Panc1 (cell line): ENCODE data around the gene MITF. TPM values are rescaled to one million over a fixed set of nuclear protein-coding genes. Genes with fewer than 3 reads are reported as not detected.

Experiments used
- ATAC-seq: fragments of 200-7000 bp; cut with Tn5 transposase; 2 replicates; pipeline ENCODE4 v1.9.1; 2020; ENCODE audit warnings: mild to moderate bottlenecking, moderate library complexity
- BruUV-seq: library from RNA; stranded (reverse); fragments of 400-500 nt; replicated peaks from 2 replicates; lab custom pipeline; 2021; lab: Mats Ljungman, UMichigan
- CTCF ChIA-PET: fragments of 300-600 bp; sonication (Branson Sonifier 250); formaldehyde crosslinking; loops from one replicate; lab custom pipeline; 2022; ENCODE audit warnings: antibody characterized with exemption; lab: Charles Lee
- POLR2A ChIA-PET: fragments of 300-600 bp; sonication (Branson Sonifier 250); formaldehyde crosslinking; loops from one replicate; lab custom pipeline; 2022; ENCODE audit warnings: antibody characterized with exemption; lab: Charles Lee
- DNase-seq: peaks from one replicate; pipeline ENCODE4 v3.0.0-alpha.2; 2010; ENCODE audit warnings: low read depth, low spot score
- H3K27ac ChIP-seq: 2 replicates; pipeline ENCODE4 v1.5.1; 2011; ENCODE audit warnings: mild to moderate bottlenecking, low read length, inconsistent platforms
- H3K27me3 ChIP-seq: fragments of 200-500 bp; sonication (Bioruptor generic); 2 replicates; pipeline ENCODE4 v1.6.0; 2014; ENCODE audit warnings: low read length, inconsistent platforms; ENCODE audit not compliant: control insufficient read depth, insufficient read depth
- H3K36me3 ChIP-seq: fragments of 200-500 bp; sonication (Bioruptor generic); 2 replicates; pipeline ENCODE4 v1.5.1; 2014; ENCODE audit warnings: inconsistent platforms, mild to moderate bottlenecking, low read length, moderate library complexity; ENCODE audit not compliant: control insufficient read depth, insufficient read depth
- H3K4me1 ChIP-seq: 2 replicates; pipeline ENCODE4 v1.5.1; 2011; ENCODE audit warnings: inconsistent platforms, mild to moderate bottlenecking, low read length, moderate library complexity; ENCODE audit not compliant: control insufficient read depth, insufficient read depth
- H3K4me3 ChIP-seq, 2 experiments: 2 replicates each; pipeline ENCODE4 v1.5.1; 2011 to 2012; ENCODE audit warnings: low read depth in 2 of 2, low read length in 2 of 2, mild to moderate bottlenecking in 2 of 2, inconsistent platforms in 1 of 2, moderate library complexity in 1 of 2
- H3K9me3 ChIP-seq: fragments of 200-500 bp; sonication (Bioruptor generic); 2 replicates; pipeline ENCODE4 v1.5.1; 2014; ENCODE audit warnings: low read depth, mild to moderate bottlenecking, inconsistent platforms, low read length, moderate library complexity; ENCODE audit not compliant: control insufficient read depth, insufficient read depth
- POLR2AphosphoS5 ChIP-seq: IDR thresholded peaks from 2 replicates; pipeline ENCODE4 v1.6.1; 2012; ENCODE audit warnings: mild to moderate bottlenecking, low read depth, low read length, moderate library complexity
- SIN3A ChIP-seq: IDR thresholded peaks from 2 replicates; pipeline ENCODE4 v1.6.1; 2012; ENCODE audit warnings: low read depth, mild to moderate bottlenecking, low read length, moderate library complexity, borderline replicate concordance; ENCODE audit not compliant: insufficient read depth
- TCF7L2 ChIP-seq: IDR thresholded peaks from 2 replicates; pipeline ENCODE4 v1.6.1; 2011; ENCODE audit warnings: mild to moderate bottlenecking, low read depth, low read length, inconsistent platforms
- in situ Hi-C: cut with HindIII; loops from 2 replicates; pipeline ENCODE4 v1.10.0; 2016; ENCODE audit warnings: low sequenced_read_pairs, low pct_unique_long_range_greater_than_20kb
- intact Hi-C: fragments of 100-400 bp; cut with micrococcal nuclease; formaldehyde crosslinking; loops from one replicate; pipeline ENCODE4 v1.10.0; 2022; ENCODE audit not compliant: unreplicated experiment
- total RNA-seq: library from RNA; stranded (reverse); gene quantifications from one replicate; pipeline ENCODE4 v1.2.1, GENCODE V29; 2021; ENCODE audit not compliant: unreplicated experiment
- TF ChIP-seq, protein P1 (sequence below): fragments of 450-650 bp; IDR thresholded peaks from 2 replicates; pipeline ENCODE4 v1.5.1; 2017; ENCODE audit warnings: mild to moderate bottlenecking
- TF ChIP-seq, protein P2 (sequence below), 2 experiments: IDR thresholded peaks; 2 replicates each; pipeline ENCODE4 v1.6.1; 2011 to 2012; ENCODE audit warnings: low read depth in 2 of 2, control low read depth in 1 of 2, low read length in 1 of 2, mild to moderate bottlenecking in 1 of 2, moderate library complexity in 1 of 2; ENCODE audit not compliant: insufficient read depth in 1 of 2

The MITF gene
- total RNA-seq, 1 experiment from 2014 or later, result 10.8 TPM

DNA sequence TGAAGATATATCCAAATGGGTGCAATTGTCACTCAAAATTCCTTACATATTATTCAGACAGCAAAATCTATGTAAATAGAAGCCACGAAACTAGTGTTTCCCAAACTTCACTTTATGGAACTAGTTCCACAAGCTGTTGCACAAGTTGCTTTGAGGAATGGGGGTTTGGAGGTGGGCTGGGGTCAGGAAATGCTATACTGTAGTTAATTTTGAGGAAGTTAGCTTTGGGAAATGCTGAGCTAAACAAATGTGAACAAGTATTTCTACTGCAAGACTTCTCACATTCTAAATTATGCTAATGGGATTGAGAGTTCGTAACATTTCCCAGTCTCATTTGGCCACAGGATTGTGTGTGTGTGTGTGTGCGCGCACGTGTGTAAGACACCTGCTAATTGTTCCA is 231.6 kb downstream of the MITF start:
- intact Hi-C loops, result no loop called here
- Histone ChIP-seq H3K9me3 (no peaks in the 10 kb centered on the region), H3K4me1 (no peaks in the 10 kb centered on the region), H3K27me3 (no peaks in the 10 kb centered on the region), H3K4me3 (no peak overlapping the region), H3K36me3 (no peaks in the 10 kb centered on the region), H3K27ac (no peak overlapping the region)
- in situ Hi-C loops, result no loop called here
- POLR2A ChIA-PET, result no interaction called here
- DNase-seq (no peak), ATAC-seq (no peak)
- CTCF ChIA-PET, result no interaction called here
- TF ChIP-seq TCF7L2 (no peak), SIN3A (no peak), POLR2AphosphoS5 (no peak)
- TF ChIP-seq, protein P1, sequence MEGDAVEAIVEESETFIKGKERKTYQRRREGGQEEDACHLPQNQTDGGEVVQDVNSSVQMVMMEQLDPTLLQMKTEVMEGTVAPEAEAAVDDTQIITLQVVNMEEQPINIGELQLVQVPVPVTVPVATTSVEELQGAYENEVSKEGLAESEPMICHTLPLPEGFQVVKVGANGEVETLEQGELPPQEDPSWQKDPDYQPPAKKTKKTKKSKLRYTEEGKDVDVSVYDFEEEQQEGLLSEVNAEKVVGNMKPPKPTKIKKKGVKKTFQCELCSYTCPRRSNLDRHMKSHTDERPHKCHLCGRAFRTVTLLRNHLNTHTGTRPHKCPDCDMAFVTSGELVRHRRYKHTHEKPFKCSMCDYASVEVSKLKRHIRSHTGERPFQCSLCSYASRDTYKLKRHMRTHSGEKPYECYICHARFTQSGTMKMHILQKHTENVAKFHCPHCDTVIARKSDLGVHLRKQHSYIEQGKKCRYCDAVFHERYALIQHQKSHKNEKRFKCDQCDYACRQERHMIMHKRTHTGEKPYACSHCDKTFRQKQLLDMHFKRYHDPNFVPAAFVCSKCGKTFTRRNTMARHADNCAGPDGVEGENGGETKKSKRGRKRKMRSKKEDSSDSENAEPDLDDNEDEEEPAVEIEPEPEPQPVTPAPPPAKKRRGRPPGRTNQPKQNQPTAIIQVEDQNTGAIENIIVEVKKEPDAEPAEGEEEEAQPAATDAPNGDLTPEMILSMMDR, result no peak
- TF ChIP-seq, protein P2, sequence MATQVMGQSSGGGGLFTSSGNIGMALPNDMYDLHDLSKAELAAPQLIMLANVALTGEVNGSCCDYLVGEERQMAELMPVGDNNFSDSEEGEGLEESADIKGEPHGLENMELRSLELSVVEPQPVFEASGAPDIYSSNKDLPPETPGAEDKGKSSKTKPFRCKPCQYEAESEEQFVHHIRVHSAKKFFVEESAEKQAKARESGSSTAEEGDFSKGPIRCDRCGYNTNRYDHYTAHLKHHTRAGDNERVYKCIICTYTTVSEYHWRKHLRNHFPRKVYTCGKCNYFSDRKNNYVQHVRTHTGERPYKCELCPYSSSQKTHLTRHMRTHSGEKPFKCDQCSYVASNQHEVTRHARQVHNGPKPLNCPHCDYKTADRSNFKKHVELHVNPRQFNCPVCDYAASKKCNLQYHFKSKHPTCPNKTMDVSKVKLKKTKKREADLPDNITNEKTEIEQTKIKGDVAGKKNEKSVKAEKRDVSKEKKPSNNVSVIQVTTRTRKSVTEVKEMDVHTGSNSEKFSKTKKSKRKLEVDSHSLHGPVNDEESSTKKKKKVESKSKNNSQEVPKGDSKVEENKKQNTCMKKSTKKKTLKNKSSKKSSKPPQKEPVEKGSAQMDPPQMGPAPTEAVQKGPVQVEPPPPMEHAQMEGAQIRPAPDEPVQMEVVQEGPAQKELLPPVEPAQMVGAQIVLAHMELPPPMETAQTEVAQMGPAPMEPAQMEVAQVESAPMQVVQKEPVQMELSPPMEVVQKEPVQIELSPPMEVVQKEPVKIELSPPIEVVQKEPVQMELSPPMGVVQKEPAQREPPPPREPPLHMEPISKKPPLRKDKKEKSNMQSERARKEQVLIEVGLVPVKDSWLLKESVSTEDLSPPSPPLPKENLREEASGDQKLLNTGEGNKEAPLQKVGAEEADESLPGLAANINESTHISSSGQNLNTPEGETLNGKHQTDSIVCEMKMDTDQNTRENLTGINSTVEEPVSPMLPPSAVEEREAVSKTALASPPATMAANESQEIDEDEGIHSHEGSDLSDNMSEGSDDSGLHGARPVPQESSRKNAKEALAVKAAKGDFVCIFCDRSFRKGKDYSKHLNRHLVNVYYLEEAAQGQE (IDR thresholded peaks at IDR 0.05; ENCODE audit: insufficient read depth in 1 of 2, low read depth in 2 of 2, low read length in 1 of 2), result no peak
- BruUV-seq, result no TSS peak

DNA sequence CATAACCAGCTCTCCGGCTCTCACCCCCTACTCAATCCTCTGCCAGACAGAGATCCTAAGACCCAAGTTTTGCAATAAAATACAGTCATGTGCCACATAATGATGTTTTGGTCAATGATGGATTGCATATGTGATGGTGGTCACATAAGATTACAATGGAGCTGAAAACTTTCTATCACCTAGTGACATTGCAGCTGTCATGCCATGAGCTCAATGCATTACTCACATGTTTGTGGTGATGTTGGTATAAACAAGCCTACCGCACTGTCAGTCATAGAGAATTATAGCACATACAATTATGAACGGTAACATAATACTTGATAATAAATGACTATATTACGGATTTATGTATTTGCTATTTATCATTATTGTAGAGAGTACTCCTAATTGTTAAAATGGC is 233.4 kb downstream of the MITF start:
- no peaks in the 10 kb centered on the region for H3K9me3 ChIP-seq
- no peaks in the 10 kb centered on the region for H3K27me3 ChIP-seq
- TF ChIP-seq POLR2AphosphoS5 (no peak), TCF7L2 (no peak), SIN3A (no peak)
- TF ChIP-seq, protein P2 (IDR thresholded peaks at IDR 0.05; ENCODE audit: insufficient read depth in 1 of 2, low read depth in 2 of 2, low read length in 1 of 2), result no peak
- TF ChIP-seq, protein P1, result no peak
- CTCF ChIA-PET, result no interaction called here
- intact Hi-C loops, result no loop called here
- no TSS peak for BruUV-seq
- POLR2A ChIA-PET, result no interaction called here
- no peak for ATAC-seq
- no peaks in the 10 kb centered on the region for H3K4me1 ChIP-seq
- in situ Hi-C loops, result no loop called here
- DNase-seq, result no peak
- H3K4me3 ChIP-seq, result no peak overlapping the region
- H3K27ac ChIP-seq, result no peak overlapping the region
- no peaks in the 10 kb centered on the region for H3K36me3 ChIP-seq
